CD14-positive monocyte (primary cell): Measurements from ENCODE around the gene PRDM5. TPM values are rescaled to one million over a fixed set of nuclear protein-coding genes. Genes with fewer than 3 reads are reported as not detected.

ENCODE experiments used
- DNase-seq, 3 donors: peaks; one replicate each; pipeline ENCODE4 v3.0.0-alpha.2; 2011 to 2022
- H2AFZ ChIP-seq: 2 replicates; pipeline ENCODE4 v1.6.0; 2012; ENCODE audit warnings: mild to moderate bottlenecking, low read depth, low read length, inconsistent platforms; ENCODE audit not compliant: insufficient read depth, poor library complexity, severe bottlenecking
- H3K27ac ChIP-seq, 2 donors: 1 replicate in 1 of 2; 2 replicates in 1 of 2; pipeline ENCODE4 v1.5.1; 2012 to 2013; ENCODE audit warnings: low read length in 2 of 2, control low read depth in 1 of 2, inconsistent platforms in 1 of 2, low read depth in 1 of 2, mild to moderate bottlenecking in 1 of 2
- H3K27me3 ChIP-seq, 2 donors: one replicate each; pipeline versions ENCODE4 v1.6.0 to v1.6.1; 2011 to 2013; ENCODE audit warnings: low read length in 2 of 2; ENCODE audit not compliant: control insufficient read depth in 2 of 2, insufficient read depth in 2 of 2
- H3K36me3 ChIP-seq, 2 donors: replicated peaks in 1 of 2; 1 replicate in 1 of 2; 2 replicates in 1 of 2; pipeline versions ENCODE4 v1.5.1 to v1.6.1; 2012 to 2013; ENCODE audit warnings: low read length in 2 of 2, control low read depth in 1 of 2, inconsistent platforms in 1 of 2, mild to moderate bottlenecking in 1 of 2; ENCODE audit not compliant: insufficient read depth in 2 of 2, control insufficient read depth in 1 of 2
- H3K4me1 ChIP-seq, 2 donors: 1 replicate in 1 of 2; 2 replicates in 1 of 2; pipeline versions ENCODE4 v1.5.1 to v1.6.1; 2012 to 2013; ENCODE audit warnings: low read length in 2 of 2, control low read depth in 1 of 2, inconsistent platforms in 1 of 2, mild to moderate bottlenecking in 1 of 2, moderate library complexity in 1 of 2; ENCODE audit not compliant: insufficient read depth in 2 of 2, control insufficient read depth in 1 of 2
- H3K4me2 ChIP-seq: replicated peaks from 2 replicates; pipeline ENCODE3; 2012; ENCODE audit warnings: low read length, moderate library complexity, mild to moderate bottlenecking; ENCODE audit not compliant: poor library complexity, severe bottlenecking; ENCODE audit errors: extremely low read depth
- H3K4me3 ChIP-seq, 3 experiments: fragments of 200-600 bp in 1 of 3; sonication (generic) in 1 of 3; replicated peaks in 1 of 3; 1 replicate in 2 of 3; 2 replicates in 1 of 3; pipeline ENCODE4 v1.5.1; 2011 to 2013; ENCODE audit warnings: low read length in 3 of 3, mild to moderate bottlenecking in 3 of 3, control low read depth in 2 of 3, low read depth in 2 of 3, inconsistent platforms in 1 of 3, moderate library complexity in 1 of 3
- H3K79me2 ChIP-seq: 2 replicates; pipeline ENCODE4 v1.6.0; 2012; ENCODE audit warnings: mild to moderate bottlenecking, control low read depth, inconsistent platforms, low read length, moderate library complexity; ENCODE audit not compliant: insufficient read depth
- H3K9ac ChIP-seq: 2 replicates; pipeline ENCODE4 v1.6.0; 2017; ENCODE audit warnings: low read length, mild to moderate bottlenecking; ENCODE audit not compliant: insufficient read depth, poor library complexity, severe bottlenecking
- H3K9me3 ChIP-seq, 2 donors: replicated peaks in 1 of 2; 1 replicate in 1 of 2; 2 replicates in 1 of 2; pipeline versions ENCODE4 v1.5.1 to v1.6.1; 2012 to 2013; ENCODE audit warnings: low read length in 2 of 2, control low read depth in 1 of 2; ENCODE audit not compliant: control insufficient read depth in 1 of 2, insufficient read depth in 1 of 2
- H4K20me1 ChIP-seq: 2 replicates; pipeline ENCODE4 v1.6.0; 2012; ENCODE audit warnings: mild to moderate bottlenecking, low read length, control low read depth, moderate library complexity; ENCODE audit not compliant: insufficient read depth
- H3K27ac Mint-ChIP-seq, 7 donors: one replicate each; pipeline ENCODE4 v1.8.0; 2020; ENCODE audit warnings: mild to moderate bottlenecking in 7 of 7, mixed read lengths in 7 of 7, moderate library complexity in 6 of 7, inconsistent platforms in 2 of 7
- H3K27me3 Mint-ChIP-seq, 3 donors: one replicate each; pipeline ENCODE4 v1.8.0; 2021 to 2022; ENCODE audit warnings: low read depth in 3 of 3, mild to moderate bottlenecking in 3 of 3, mixed read lengths in 3 of 3, moderate library complexity in 3 of 3, inconsistent platforms in 1 of 3
- H3K36me3 Mint-ChIP-seq, 2 donors: one replicate each; pipeline ENCODE4 v1.8.0; 2020; ENCODE audit warnings: mixed read lengths in 2 of 2, inconsistent platforms in 1 of 2, mild to moderate bottlenecking in 1 of 2
- H3K4me1 Mint-ChIP-seq: one replicate; pipeline ENCODE4 v1.8.0; 2020; ENCODE audit warnings: mild to moderate bottlenecking, mixed read lengths
- H3K4me3 Mint-ChIP-seq, 2 donors: one replicate each; pipeline ENCODE4 v1.8.0; 2020; ENCODE audit warnings: mild to moderate bottlenecking in 2 of 2, mixed read lengths in 2 of 2, moderate library complexity in 1 of 2
- H3K9me3 Mint-ChIP-seq, 7 donors: one replicate each; pipeline ENCODE4 v1.8.0; 2020 to 2022; ENCODE audit warnings: mixed read lengths in 7 of 7, mild to moderate bottlenecking in 6 of 7, moderate library complexity in 6 of 7, inconsistent platforms in 2 of 7
- CTCF ChIP-seq: fragments of 200-600 bp; IDR thresholded peaks from one replicate; pipeline ENCODE4 v1.8.0; 2022; ENCODE audit warnings: antibody characterized with exemption, mild to moderate bottlenecking
- WGBS: methylation state at CpG from one replicate; pipeline ENCODE4 v1.1.5; 2013; ENCODE audit warnings: missing lambda C conversion rate; ENCODE audit not compliant: insufficient coverage; 5-methylcytosine and 5-hydroxymethylcytosine counted together
- intact Hi-C, 2 donors: fragments of 100-400 bp; cut with micrococcal nuclease; formaldehyde crosslinking; loops; one replicate each; pipeline versions ENCODE4 v1.15.0 to v1.15.1; 2023
- polyA plus RNA-seq, 3 donors: library from polyadenylated mRNA; depleted of rRNA in 1 of 3; unstranded in 2 of 3; stranded (reverse) in 1 of 3; fragments of 300-500 nt in 2 of 3; fragments of >200 nt in 1 of 3; fragmentation: Illumina TruSeq in 2 of 3; gene quantifications; 1 replicate in 2 of 3; 2 replicates in 1 of 3; pipeline ENCODE4 v1.2.3, GENCODE V29; 2012 to 2021

The PRDM5 gene
- polyA plus RNA-seq, 3 donors, result 0.12 to 0.25 (median 0.17) TPM

- no peaks in the 10 kb centered on the region for H3K27me3 ChIP-seq
- no peaks in the 10 kb centered on the region for H3K36me3 ChIP-seq
- no peaks in the 10 kb centered on the region for H4K20me1 ChIP-seq
- Mint-ChIP-seq H3K27ac (no peak overlapping the region), H3K4me1 (no peaks in the 10 kb centered on the region), H3K27me3 (peaks cover 0 to 2% (median 0%) of the 10 kb centered on the region in 3 donors), H3K36me3 (peaks cover 0 to 2% of the 10 kb centered on the region in 2 donors), H3K9me3 (peaks cover 11 to 20% (median 14%) of the 10 kb centered on the region in 7 donors), H3K4me3 (no peak overlapping the region)
- H2AFZ ChIP-seq, result no peak overlapping the region
- no peak overlapping the region for H3K4me3 ChIP-seq
- peak; percentile 41 for TF ChIP-seq CTCF
- intact Hi-C loops, result no loop called here
- H3K27ac ChIP-seq, result no peak overlapping the region
- no peak overlapping the region for H3K9ac ChIP-seq
- no CpG with 5 or more reads among the region's 1 CpG for whole genome bisulfite sequencing
- no peak for DNase-seq
- H3K4me1 ChIP-seq, result no peaks in the 10 kb centered on the region
- no peaks in the 10 kb centered on the region for H3K79me2 ChIP-seq
- H3K9me3 ChIP-seq, result peaks cover 7 to 9% of the 10 kb centered on the region in 2 donors
- no peak overlapping the region for H3K4me2 ChIP-seq
Measured at GRCh38 chr4:120809518-120809917, 113.0 kb downstream of the PRDM5 start.

DNA sequence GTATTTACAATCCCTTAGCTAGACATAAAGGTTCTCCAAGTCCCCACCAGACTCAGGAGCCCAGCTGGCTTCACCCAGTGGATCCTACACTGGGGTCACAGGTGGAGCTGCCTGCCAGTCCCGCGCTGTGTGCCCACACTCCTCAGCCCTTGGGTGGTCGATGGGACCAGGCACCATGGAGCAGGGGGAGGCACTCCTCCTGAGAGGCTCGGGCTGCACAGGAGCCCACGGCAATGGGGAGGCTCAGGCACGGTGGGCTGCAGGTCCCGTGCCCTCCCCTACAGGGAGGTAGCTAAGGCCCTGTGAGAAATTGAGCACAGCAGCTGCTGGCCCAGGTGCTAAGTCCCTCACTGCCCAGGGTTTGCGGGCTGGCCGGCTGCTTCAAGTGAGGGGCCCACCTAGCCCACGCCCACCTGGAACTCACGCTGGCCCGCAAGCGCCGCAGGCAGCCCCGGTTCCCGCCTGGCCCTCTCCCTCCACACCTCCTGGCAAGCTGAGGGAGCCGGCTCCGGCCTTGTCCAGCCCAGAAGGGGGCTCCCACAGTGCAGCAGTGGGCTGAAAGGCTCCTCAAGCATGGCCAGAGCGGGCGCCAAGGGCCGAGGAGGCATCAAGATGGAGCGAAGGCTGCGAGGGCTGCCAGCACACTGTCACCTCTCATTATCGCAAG is 113.9 kb downstream of the PRDM5 start:
- Histone ChIP-seq H3K4me1 (no peaks in the 10 kb centered on the region), H3K9me3 (peaks cover 7 to 9% of the 10 kb centered on the region in 2 donors), H3K79me2 (no peaks in the 10 kb centered on the region), H3K27me3 (no peaks in the 10 kb centered on the region), H3K36me3 (no peaks in the 10 kb centered on the region), H3K4me3 (no peak overlapping the region), H3K27ac (no peak overlapping the region), H4K20me1 (no peaks in the 10 kb centered on the region), H3K4me2 (no peak overlapping the region), H2AFZ (no peak overlapping the region), H3K9ac (no peak overlapping the region)
- peaks cover 11 to 18% (median 15%) of the 10 kb centered on the region in 7 donors for H3K9me3 Mint-ChIP-seq
- no peaks in the 10 kb centered on the region for H3K4me1 Mint-ChIP-seq
- peaks cover 0 to 2% of the 10 kb centered on the region in 2 donors for H3K36me3 Mint-ChIP-seq
- intact Hi-C loops, result no loop called here
- H3K27ac Mint-ChIP-seq, result no peak overlapping the region
- WGBS, result 97% methylated on average over 22 of the region's 24 CpGs
- no peak for DNase-seq
- TF ChIP-seq CTCF, result no peak
- H3K4me3 Mint-ChIP-seq, result no peak overlapping the region
- H3K27me3 Mint-ChIP-seq, result peaks cover 0 to 2% (median 0%) of the 10 kb centered on the region in 3 donors
